AG04449 (cell line): ENCODE measurements around the gene MRPS23.

Source experiments
- CTCF ChIA-PET: fragments of 350-600 bp; formaldehyde crosslinking; extraction: SDS; loops from one replicate; lab custom pipeline; 2021; ENCODE audit warnings: antibody characterized with exemption; lab: Yijun Ruan, JAX
- POLR2A ChIA-PET: fragments of 400-600, 350-600 bp; formaldehyde crosslinking; extraction: SDS; loops from one replicate; lab custom pipeline; 2020; ENCODE audit warnings: antibody characterized with exemption, inconsistent platforms; lab: Yijun Ruan, JAX
- DNase-seq: peaks from one replicate; pipeline ENCODE4 v3.0.0-alpha.2; 2010; ENCODE audit warnings: low read depth, low spot score
- H3K4me3 ChIP-seq: 2 replicates; pipeline ENCODE4 v1.5.1; 2011; ENCODE audit warnings: low read depth, mild to moderate bottlenecking, control low read depth, low read length
- TF ChIP-seq, protein P1 (sequence below): IDR thresholded peaks from one replicate; pipeline ENCODE4 v1.5.1; 2011; ENCODE audit warnings: mild to moderate bottlenecking, moderate library complexity, low read length, control low read depth, inconsistent platforms; ENCODE audit not compliant: insufficient read depth; ENCODE audit errors: missing control alignments

The MRPS23 gene

GRCh38 chr17:57872536-57872935, 22.7 kb upstream of the MRPS23 start:
- no peak overlapping the region for H3K4me3 ChIP-seq
- CTCF ChIA-PET: interaction anchor here (1.3 to 36.7 kb wide), 4 partner anchors 14 to 125 kb away, joined by 6 to 1361 read pairs (median 80); partner anchors contain the start of genes CUEDC1, SRSF1 and VEZF1
- POLR2A ChIA-PET: no interaction called here
- TF ChIP-seq, protein P1, sequence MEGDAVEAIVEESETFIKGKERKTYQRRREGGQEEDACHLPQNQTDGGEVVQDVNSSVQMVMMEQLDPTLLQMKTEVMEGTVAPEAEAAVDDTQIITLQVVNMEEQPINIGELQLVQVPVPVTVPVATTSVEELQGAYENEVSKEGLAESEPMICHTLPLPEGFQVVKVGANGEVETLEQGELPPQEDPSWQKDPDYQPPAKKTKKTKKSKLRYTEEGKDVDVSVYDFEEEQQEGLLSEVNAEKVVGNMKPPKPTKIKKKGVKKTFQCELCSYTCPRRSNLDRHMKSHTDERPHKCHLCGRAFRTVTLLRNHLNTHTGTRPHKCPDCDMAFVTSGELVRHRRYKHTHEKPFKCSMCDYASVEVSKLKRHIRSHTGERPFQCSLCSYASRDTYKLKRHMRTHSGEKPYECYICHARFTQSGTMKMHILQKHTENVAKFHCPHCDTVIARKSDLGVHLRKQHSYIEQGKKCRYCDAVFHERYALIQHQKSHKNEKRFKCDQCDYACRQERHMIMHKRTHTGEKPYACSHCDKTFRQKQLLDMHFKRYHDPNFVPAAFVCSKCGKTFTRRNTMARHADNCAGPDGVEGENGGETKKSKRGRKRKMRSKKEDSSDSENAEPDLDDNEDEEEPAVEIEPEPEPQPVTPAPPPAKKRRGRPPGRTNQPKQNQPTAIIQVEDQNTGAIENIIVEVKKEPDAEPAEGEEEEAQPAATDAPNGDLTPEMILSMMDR: no peak
- DNase-seq: no peak

DNA sequence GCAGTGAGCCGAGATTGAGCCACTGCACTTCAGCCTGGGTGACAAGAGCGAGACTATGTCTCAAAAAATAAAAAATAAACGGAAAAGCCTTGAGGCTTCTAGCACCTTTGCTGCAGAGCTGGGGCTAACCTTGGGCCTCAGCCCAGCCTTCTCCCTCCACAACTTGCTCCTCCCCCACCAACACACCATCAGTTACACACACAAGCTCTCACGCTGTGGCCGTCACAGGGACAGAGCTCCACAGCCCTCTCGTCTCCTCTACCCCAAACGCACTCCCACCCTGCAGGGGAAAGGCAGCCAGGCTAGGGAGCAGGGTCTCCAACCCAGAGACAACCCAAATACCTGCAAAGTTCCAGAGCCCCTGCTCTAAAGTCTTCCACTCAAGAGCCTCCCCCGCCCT, 22.0 kb upstream of the MRPS23 start:
- CTCF ChIA-PET: interaction anchor here (1.3 to 36.7 kb wide), 7 partner anchors 8 to 126 kb away, joined by 4 to 1361 read pairs (median 21); partner anchors contain the start of genes CUEDC1, SRSF1 and VEZF1
- TF ChIP-seq, protein P1: no peak
- DNase-seq: no peak
- POLR2A ChIA-PET: no interaction called here
- no peak overlapping the region for H3K4me3 ChIP-seq

DNA sequence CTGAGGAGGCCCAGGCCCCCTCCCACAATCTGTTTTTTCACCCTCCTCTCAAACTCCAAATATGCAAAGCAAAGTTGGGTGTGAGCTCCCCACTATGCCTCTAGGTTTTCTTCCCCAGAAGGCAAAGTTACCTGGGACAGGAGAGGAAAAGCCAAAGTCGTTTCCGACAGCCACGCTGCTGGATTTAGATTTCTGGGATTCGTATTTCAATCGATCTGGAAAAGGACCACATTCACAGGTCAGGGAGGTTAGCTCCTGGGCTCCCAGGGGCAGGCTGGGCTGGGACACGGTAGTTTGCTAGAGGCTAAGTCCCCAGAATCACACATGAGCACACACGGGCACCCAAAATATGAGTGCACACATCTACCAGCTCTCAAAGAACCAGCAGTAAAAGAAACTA, 21.3 kb upstream of the MRPS23 start:
- POLR2A ChIA-PET: interaction anchor here (1.5 to 1.6 kb wide), 2 partner anchors 11 to 84 kb away, joined by 5 to 11 read pairs; partner anchors contain the start of gene CUEDC1
- no peak overlapping the region for H3K4me3 ChIP-seq
- TF ChIP-seq, protein P1: no peak
- DNase-seq: no peak
- CTCF ChIA-PET: interaction anchor here (0.9 to 36.7 kb wide), 12 partner anchors 9 to 127 kb away, joined by 3 to 1361 read pairs (median 8); partner anchors contain the start of genes CUEDC1, SRSF1 and VEZF1

- TF ChIP-seq, protein P1: no peak
- ChIA-PET POLR2A (interaction anchor here (0.5 to 3.5 kb wide), 11 partner anchors 8 to 137 kb away, joined by 3 to 17 read pairs (median 4); partner anchors contain the start of genes CUEDC1 and SRSF1), CTCF (interaction anchor here (0.8 to 36.7 kb wide), 14 partner anchors 10 to 242 kb away, joined by 3 to 1361 read pairs (median 5); partner anchors contain the start of genes CUEDC1, SRSF1 and VEZF1)
- no peak for DNase-seq
- H3K4me3 ChIP-seq: no peak overlapping the region
Observed at GRCh38 chr17:57870283-57870635, 20.4 kb upstream of the MRPS23 start.

DNA sequence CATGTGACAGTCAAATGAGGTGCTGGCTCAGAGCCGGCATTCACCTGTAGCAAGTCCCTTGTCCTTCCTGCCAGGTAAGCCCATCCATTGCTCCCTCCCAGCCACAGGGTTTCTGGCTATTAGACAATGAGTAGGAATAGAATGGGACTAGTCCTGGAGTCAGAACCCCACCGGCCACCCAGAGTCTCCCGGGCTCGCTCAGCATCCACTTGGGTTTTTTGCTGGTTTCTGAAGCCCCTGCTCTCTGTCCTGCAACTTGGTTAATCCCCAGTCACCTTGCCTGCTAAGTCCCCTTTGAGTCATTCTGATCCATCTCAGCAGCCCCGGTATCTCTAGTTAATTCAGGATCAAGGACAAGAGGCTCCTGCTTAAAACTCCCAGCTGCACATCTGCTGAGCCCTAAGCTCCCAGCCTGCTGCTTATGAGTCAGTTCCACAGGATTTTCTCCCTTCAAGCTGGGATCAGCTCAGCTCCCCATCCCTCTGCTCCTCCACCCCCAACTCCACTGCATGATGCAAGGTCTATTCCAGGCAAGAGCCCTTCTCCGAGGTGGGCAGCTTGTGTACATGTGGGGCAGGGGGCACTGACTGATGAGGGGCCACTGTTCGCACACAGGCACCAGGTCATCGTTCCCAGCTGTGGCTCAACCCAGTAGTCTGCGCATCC, 19.9 kb upstream of the MRPS23 start:
- ChIA-PET POLR2A (interaction anchor here (0.5 to 3.5 kb wide), 12 partner anchors 9 to 137 kb away, joined by 3 to 17 read pairs (median 4); partner anchors contain the start of genes CUEDC1 and SRSF1), CTCF (interaction anchor here (0.8 to 36.7 kb wide), 12 partner anchors 11 to 243 kb away, joined by 3 to 1361 read pairs (median 8); partner anchors contain the start of genes CUEDC1, SRSF1 and VEZF1)
- DNase-seq: peak; percentile 80
- TF ChIP-seq, protein P1: no peak
- no peak overlapping the region; the same call in 1 of the 2 replicates for H3K4me3 ChIP-seq
